SK-N-SH (cell line): Measurements from ENCODE around the gene DICER1. TPM values are rescaled to one million over a fixed set of nuclear protein-coding genes. Genes with fewer than 3 reads are reported as not detected.

Experiments used
- CTCF ChIA-PET: fragments of 300-600, 350-600 bp; formaldehyde crosslinking; extraction: SDS; loops from one replicate; lab custom pipeline; 2021; lab: Yijun Ruan, JAX
- POLR2A ChIA-PET: fragments of 350-600 bp; sonication (Branson Sonifier 250); formaldehyde crosslinking; extraction: SDS; loops from one replicate; lab custom pipeline; 2020; ENCODE audit warnings: antibody characterized with exemption, inconsistent platforms; lab: Yijun Ruan, JAX
- DNase-seq: peaks from one replicate; pipeline ENCODE4 v3.0.0; 2012
- H2AFZ ChIP-seq: fragments of 200-600 bp; sonication (generic); 2 replicates; pipeline ENCODE4 v1.8.1; 2016; ENCODE audit warnings: antibody characterized with exemption, mild to moderate bottlenecking, low read depth
- H3F3A ChIP-seq: fragments of 200-600 bp; sonication (generic); replicated peaks from 2 replicates; pipeline ENCODE3; 2016; ENCODE audit warnings: antibody characterized with exemption, mild to moderate bottlenecking; ENCODE audit not compliant: insufficient read depth
- H3K27ac ChIP-seq, 2 experiments: fragments of 200-500 bp in 1 of 2; fragments of 200-600 bp in 1 of 2; sonication (Bioruptor generic) in 1 of 2; sonication (generic), shearing (Covaris generic) in 1 of 2; 2 replicates each; pipeline versions ENCODE4 v1.5.1 to v1.6.1; 2014 to 2016; ENCODE audit warnings: low read depth in 2 of 2, inconsistent platforms in 1 of 2, low read length in 1 of 2, mild to moderate bottlenecking in 1 of 2, mixed read lengths in 1 of 2
- H3K27me3 ChIP-seq: fragments of 200-600 bp; sonication (generic), shearing (Covaris generic); 2 replicates; pipeline ENCODE4 v1.6.1; 2016; ENCODE audit warnings: mixed run types; ENCODE audit not compliant: insufficient read depth
- H3K36me3 ChIP-seq, 2 experiments: fragments of 200-500 bp in 1 of 2; fragments of 200-600 bp in 1 of 2; sonication (Bioruptor generic) in 1 of 2; sonication (generic) in 1 of 2; replicated peaks in 1 of 2; 2 replicates each; pipeline versions ENCODE3 to v1.5.1; 2014 to 2016; ENCODE audit warnings: low read length in 1 of 2, mild to moderate bottlenecking in 1 of 2; ENCODE audit not compliant: insufficient read depth in 2 of 2, control insufficient read depth in 1 of 2
- H3K4me1 ChIP-seq, 2 experiments: fragments of 200-500 bp in 1 of 2; fragments of 200-600 bp in 1 of 2; sonication (Bioruptor generic) in 1 of 2; sonication (generic), shearing (Covaris generic) in 1 of 2; 2 replicates each; pipeline versions ENCODE4 v1.5.1 to v1.6.1; 2014 to 2016; ENCODE audit warnings: low read depth in 1 of 2, low read length in 1 of 2, mixed run types in 1 of 2; ENCODE audit not compliant: insufficient read depth in 2 of 2, control insufficient read depth in 1 of 2
- H3K4me2 ChIP-seq: fragments of 200-600 bp; sonication (generic), shearing (Covaris generic); 2 replicates; pipeline ENCODE4 v1.6.1; 2017; ENCODE audit warnings: mixed run types
- H3K4me3 ChIP-seq, 2 experiments: fragments of 200-500 bp in 1 of 2; fragments of 200-600 bp in 1 of 2; sonication (Bioruptor generic) in 1 of 2; sonication (generic), shearing (Covaris generic) in 1 of 2; 2 replicates each; pipeline versions ENCODE4 v1.5.1 to v1.8.1; 2014 to 2016; ENCODE audit warnings: low read depth in 2 of 2, inconsistent platforms in 1 of 2, low read length in 1 of 2, mild to moderate bottlenecking in 1 of 2, mixed read lengths in 1 of 2, moderate library complexity in 1 of 2
- H3K79me2 ChIP-seq: fragments of 200-600 bp; sonication (generic); 2 replicates; pipeline ENCODE4 v1.8.1; 2017; ENCODE audit warnings: mild to moderate bottlenecking; ENCODE audit not compliant: insufficient read depth
- H3K9ac ChIP-seq: fragments of 200-600 bp; sonication (generic); 2 replicates; pipeline ENCODE4 v1.6.1; 2017; ENCODE audit warnings: mixed run types
- H3K9me2 ChIP-seq: fragments of 200-600 bp; sonication (generic); 2 replicates; pipeline ENCODE4 v1.6.1; 2017; ENCODE audit warnings: mixed run types
- H3K9me3 ChIP-seq: fragments of 200-600 bp; sonication (generic); 2 replicates; pipeline ENCODE4 v1.6.1; 2017; ENCODE audit warnings: mixed run types, mild to moderate bottlenecking, moderate library complexity
- H4K20me1 ChIP-seq: fragments of 200-600 bp; sonication (generic); 2 replicates; pipeline ENCODE4 v1.6.1; 2017; ENCODE audit warnings: mild to moderate bottlenecking, mixed run types; ENCODE audit not compliant: insufficient read depth
- CHD2 ChIP-seq: fragments of 150-350 bp; IDR thresholded peaks from 2 replicates; pipeline ENCODE4 v1.6.1; 2018; ENCODE audit warnings: low read length; ENCODE audit not compliant: partially characterized antibody
- CTCF ChIP-seq: fragments of 200-600 bp; sonication (generic); IDR thresholded peaks from 2 replicates; pipeline ENCODE4 v1.6.1; 2017; ENCODE audit warnings: antibody characterized with exemption, mild to moderate bottlenecking, moderate library complexity
- EP300 ChIP-seq, 2 experiments: IDR thresholded peaks; 2 replicates each; pipeline versions ENCODE4 v1.4.0 to v1.6.1; 2012; ENCODE audit warnings: borderline replicate concordance in 1 of 2, low read depth in 1 of 2, low read length in 1 of 2
- GATA2 ChIP-seq: sonication (generic); formaldehyde crosslinking; IDR thresholded peaks from 2 replicates; pipeline ENCODE4 v1.5.0; 2020; ENCODE audit warnings: mild to moderate bottlenecking, missing genetic modification reagents
- JUND ChIP-seq: IDR thresholded peaks from 2 replicates; pipeline ENCODE4 v1.4.0; 2012
- MEF2A ChIP-seq: IDR thresholded peaks from 2 replicates; pipeline ENCODE4 v1.4.0; 2012; ENCODE audit warnings: low read depth, borderline replicate concordance
- PBX3 ChIP-seq: IDR thresholded peaks from 2 replicates; pipeline ENCODE4; 2012
- RAD21 ChIP-seq: IDR thresholded peaks from 2 replicates; pipeline ENCODE4 v1.6.1; 2012; ENCODE audit warnings: mild to moderate bottlenecking, low read length
- TAF1 ChIP-seq: IDR thresholded peaks from 2 replicates; pipeline ENCODE4 v1.6.1; 2012; ENCODE audit warnings: low read depth, mild to moderate bottlenecking, low read length, moderate library complexity, borderline replicate concordance
- TCF12 ChIP-seq: IDR thresholded peaks from 2 replicates; pipeline ENCODE4 v1.4.0; 2012
- TEAD4 ChIP-seq: IDR thresholded peaks from 2 replicates; pipeline ENCODE4 v1.4.0; 2012; ENCODE audit warnings: mild to moderate bottlenecking, borderline replicate concordance; ENCODE audit not compliant: insufficient read depth
- WGBS: methylation state at CpG from one replicate; pipeline ENCODE4 v1.1.6; 2017; ENCODE audit warnings: low lambda C conversion rate; 5-methylcytosine and 5-hydroxymethylcytosine counted together
- polyA plus RNA-seq, 3 experiments: library from polyadenylated mRNA; depleted of rRNA; stranded (reverse); fragments of >200 nt; gene quantifications; 2 replicates each; pipeline ENCODE4 v1.2.3, GENCODE V29; 2012
- TF ChIP-seq, protein P1 (sequence below): fragments of 150-350 bp; IDR thresholded peaks from 2 replicates; pipeline ENCODE4 v1.6.1; 2017; ENCODE audit warnings: antibody characterized with exemption, low read length, low read depth, borderline replicate concordance
- TF ChIP-seq, protein P2 (sequence below): IDR thresholded peaks from 2 replicates; pipeline ENCODE4 v1.4.0; 2012; ENCODE audit warnings: low read depth, borderline replicate concordance
- TF ChIP-seq, protein P3 (sequence below): IDR thresholded peaks from 2 replicates; pipeline ENCODE4 v1.4.0; 2012; ENCODE audit warnings: low read depth

Gene DICER1
- polyA plus RNA-seq, 1 of the 3 experiments (the other 2 are of a cell fraction), result 4.7 TPM

- Histone ChIP-seq H3K4me2 (no peak overlapping the region), H3K27me3 (no peaks in the 10 kb centered on the region), H2AFZ (no peak overlapping the region), H3K27ac (no peak overlapping the region), H3K36me3 (no peaks in the 10 kb centered on the region), H4K20me1 (no peaks in the 10 kb centered on the region), H3K9ac (no peak overlapping the region), H3K9me3 (no peaks in the 10 kb centered on the region), H3K9me2 (no peaks in the 10 kb centered on the region), H3K4me3 (no peak overlapping the region), H3K79me2 (no peaks in the 10 kb centered on the region), H3F3A (no peaks in the 10 kb centered on the region), H3K4me1 (peaks cover 0 to 9% of the 10 kb centered on the region in 2 experiments; a peak in 2 of 4 replicates)
- DNase-seq, result peak; percentile 41
- WGBS, result 64% methylated on average over 5 of the region's 5 CpGs
- CTCF ChIA-PET, result interaction anchor here (1.0 kb wide), 1 partner anchor 243 kb away, joined by 3 read pairs; no protein-coding TSS in a partner anchor
- TF ChIP-seq PBX3, result no peak
- TF ChIP-seq, protein P1, sequence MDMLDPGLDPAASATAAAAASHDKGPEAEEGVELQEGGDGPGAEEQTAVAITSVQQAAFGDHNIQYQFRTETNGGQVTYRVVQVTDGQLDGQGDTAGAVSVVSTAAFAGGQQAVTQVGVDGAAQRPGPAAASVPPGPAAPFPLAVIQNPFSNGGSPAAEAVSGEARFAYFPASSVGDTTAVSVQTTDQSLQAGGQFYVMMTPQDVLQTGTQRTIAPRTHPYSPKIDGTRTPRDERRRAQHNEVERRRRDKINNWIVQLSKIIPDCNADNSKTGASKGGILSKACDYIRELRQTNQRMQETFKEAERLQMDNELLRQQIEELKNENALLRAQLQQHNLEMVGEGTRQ, result no peak
- TF ChIP-seq, protein P2, sequence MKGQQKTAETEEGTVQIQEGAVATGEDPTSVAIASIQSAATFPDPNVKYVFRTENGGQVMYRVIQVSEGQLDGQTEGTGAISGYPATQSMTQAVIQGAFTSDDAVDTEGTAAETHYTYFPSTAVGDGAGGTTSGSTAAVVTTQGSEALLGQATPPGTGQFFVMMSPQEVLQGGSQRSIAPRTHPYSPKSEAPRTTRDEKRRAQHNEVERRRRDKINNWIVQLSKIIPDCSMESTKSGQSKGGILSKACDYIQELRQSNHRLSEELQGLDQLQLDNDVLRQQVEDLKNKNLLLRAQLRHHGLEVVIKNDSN, result no peak
- TF ChIP-seq EP300 (IDR thresholded peaks at IDR 0.05; ENCODE audit: borderline replicate concordance in 1 of 2, low read depth in 1 of 2, low read length in 1 of 2), result no peak
- TF ChIP-seq GATA2 (CRISPR knock-in tag), result peak; percentile 16; the same call in 1 of the 2 replicates
- POLR2A ChIA-PET, result no interaction called here
Measured at GRCh38 chr14:95189367-95190132, 32.2 kb upstream of the DICER1 start.

- Histone ChIP-seq H3K79me2 (no peaks in the 10 kb centered on the region), H3K9ac (no peak overlapping the region), H4K20me1 (no peaks in the 10 kb centered on the region), H3K4me3 (no peak overlapping the region), H3K9me2 (no peaks in the 10 kb centered on the region), H3K27me3 (no peaks in the 10 kb centered on the region), H3K36me3 (no peaks in the 10 kb centered on the region), H3F3A (no peaks in the 10 kb centered on the region), H3K4me2 (no peak overlapping the region), H2AFZ (no peak overlapping the region), H3K27ac (no peak overlapping the region), H3K4me1 (peaks cover 3 to 9% of the 10 kb centered on the region in 2 experiments; a peak in 2 of 4 replicates), H3K9me3 (no peaks in the 10 kb centered on the region)
- POLR2A ChIA-PET, result no interaction called here
- CTCF ChIA-PET, result no interaction called here
- WGBS, result 71% methylated on average over 3 of the region's 3 CpGs
- DNase-seq, result no peak
- TF ChIP-seq JUND, result no peak
- no peak for TF ChIP-seq CHD2
- TF ChIP-seq, protein P3, sequence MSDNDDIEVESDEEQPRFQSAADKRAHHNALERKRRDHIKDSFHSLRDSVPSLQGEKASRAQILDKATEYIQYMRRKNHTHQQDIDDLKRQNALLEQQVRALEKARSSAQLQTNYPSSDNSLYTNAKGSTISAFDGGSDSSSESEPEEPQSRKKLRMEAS, result no peak
- no peak for TF ChIP-seq TAF1
- TF ChIP-seq TCF12, result no peak
- TF ChIP-seq TEAD4, result no peak
- TF ChIP-seq RAD21, result no peak
- no peak for TF ChIP-seq CTCF
- no peak for TF ChIP-seq MEF2A
- no peak for TF ChIP-seq PBX3
Measured at GRCh38 chr14:95188380-95188779, 31.1 kb upstream of the DICER1 start.
